Measurements from ENCODE around the gene PIGH. TPM values are rescaled to one million over a fixed set of nuclear protein-coding genes. Genes with fewer than 3 reads are reported as not detected.
"Not testable (repeated sequence)": the region's sequence is repeated elsewhere in the genome, so short reads cannot be mapped to it uniquely, and the experiment has no call there.

The PIGH gene
- polyA plus RNA-seq, 1 donor = 46.9 TPM

DNA sequence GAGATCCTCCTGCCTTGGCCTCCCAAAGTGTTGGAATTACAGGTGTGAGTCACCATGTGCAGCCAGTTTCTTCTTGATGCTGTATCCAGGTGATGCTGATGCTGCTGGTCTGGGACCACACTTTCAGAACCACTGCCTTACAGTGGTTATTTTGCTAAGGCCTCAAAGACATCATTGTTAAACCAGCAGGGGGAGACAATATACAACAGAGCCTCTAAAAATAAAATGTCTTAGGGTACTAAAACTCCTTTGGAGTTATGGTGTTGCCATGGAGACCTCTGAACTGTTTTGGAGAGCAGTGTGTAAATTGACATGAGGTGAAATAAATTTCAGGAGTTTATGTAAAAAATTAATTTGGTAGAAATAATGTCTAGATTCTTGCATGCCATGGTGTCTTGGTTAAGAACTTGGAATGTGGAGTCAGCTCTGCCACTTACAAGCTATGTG is 18.6 kb upstream of the PIGH start:
- DNase-seq = peak; percentile 85

- no peak for DNase-seq
Measured at GRCh38 chr14:67610491-67610890, 10.4 kb upstream of the PIGH start.

DNA sequence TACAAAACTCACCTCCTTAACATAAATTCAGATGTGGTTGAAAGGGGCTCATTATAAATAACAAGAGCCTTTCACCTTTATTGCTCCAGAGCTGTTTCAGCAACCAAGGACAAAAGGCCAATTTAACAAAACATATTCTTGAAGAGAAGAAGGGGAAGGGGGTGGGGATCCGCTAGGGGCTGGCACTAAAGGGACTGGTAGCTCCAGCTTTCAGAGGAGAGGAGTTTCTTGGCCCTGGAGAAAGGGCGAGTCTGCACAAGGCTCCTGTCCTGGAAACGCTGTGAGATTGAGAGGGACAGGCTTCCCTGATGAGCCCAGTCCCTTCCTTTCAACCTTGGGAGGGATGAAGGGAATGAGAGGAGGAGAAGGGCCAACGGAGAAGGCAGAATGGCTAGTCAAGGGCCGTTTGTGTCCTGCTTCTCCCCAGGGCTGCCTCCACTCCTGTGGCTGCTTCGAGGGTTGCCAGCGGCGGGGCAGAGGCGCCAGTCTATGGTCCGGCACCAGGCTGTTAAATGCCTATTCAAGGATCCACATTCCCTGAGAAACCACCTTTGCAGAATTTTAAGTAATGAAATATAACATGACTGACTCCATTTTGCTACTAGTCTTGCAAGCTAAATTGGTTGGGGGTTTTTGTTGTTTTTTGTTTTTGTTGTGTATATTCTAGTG is 9.7 kb upstream of the PIGH start:
- no peak for DNase-seq

DNA sequence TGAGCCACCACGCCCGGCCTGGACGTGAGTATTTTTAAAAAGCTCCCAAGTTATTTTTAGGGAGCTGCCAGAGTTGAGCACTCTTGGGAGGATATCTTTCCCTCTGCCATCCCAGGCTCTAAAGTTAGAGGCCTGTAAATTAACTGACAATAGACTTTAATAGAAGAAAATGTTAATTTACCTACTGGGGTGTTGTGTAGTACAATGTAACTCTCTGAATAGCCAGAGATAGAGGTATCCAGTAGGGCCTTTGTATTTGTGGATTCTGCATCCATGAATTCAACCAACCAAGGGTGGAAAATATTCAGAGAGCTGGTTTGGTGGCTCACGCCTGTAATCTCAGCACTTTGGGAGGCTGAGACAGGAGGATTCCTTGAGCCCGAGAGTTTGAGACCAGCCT is 7.6 kb upstream of the PIGH start:
- DNase-seq = no peak

GRCh38 chr14:67602995-67603545 is 3.0 kb upstream of the PIGH start:
- DNase-seq = no peak

DNA sequence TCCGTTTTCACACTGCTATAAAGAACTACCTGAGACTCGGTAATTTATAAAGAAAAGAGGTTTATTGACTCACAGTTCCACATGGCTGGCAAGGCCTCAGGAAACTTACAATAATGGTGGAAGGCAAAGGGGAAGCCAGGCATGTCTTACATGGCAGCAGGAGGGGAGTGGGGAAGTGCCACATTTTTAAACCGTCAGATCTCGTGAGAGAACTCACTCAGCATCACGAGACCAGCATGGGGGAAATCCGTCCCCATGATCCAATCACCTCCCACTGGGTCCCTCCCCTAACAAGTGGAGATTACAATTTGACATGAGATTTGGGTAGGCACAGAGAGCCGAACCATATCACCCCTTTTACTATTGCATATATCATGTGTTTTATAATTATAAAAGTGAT is 2.0 kb upstream of the PIGH start:
- DNase-seq = no peak

DNA sequence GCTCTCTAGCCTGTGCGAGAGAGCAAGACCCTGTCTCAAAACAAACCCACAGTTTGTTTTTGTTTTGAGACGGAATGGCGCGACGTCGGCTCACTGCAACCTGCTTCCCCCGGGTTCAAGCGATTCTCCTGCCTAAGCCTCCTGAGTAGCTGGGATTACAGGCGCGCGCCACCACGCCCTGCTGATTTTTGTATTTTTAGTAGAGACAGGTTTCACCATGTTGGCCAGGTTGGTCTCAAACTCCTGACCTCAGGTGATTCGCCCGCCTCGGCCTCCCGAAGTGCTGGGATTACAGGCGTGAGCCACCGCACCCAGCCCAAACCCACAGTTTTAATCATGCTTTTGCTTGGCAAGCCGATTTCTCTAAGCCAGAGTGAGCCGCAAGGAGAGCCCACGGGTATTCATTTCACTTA is 500 bp upstream of the PIGH start:
- not testable (repeated sequence) for DNase-seq

DNA sequence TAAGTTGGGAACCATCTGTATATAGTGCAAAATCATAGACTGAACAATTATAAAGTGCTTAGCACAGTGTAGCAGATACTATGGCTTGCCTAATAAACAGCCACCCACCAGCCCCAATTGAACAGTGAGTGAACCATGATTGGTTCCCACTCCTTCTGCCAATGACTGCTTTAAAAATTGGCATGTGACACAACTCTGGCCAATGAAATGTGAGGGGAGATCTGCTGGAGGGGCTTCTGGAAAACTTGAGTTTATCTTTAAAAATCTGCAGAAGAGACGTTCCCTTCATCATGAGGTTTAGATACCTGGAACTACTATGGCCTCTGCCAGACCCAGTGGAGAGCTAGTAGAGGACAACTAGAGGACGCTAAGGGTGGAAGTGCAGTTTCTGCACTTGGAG is 4.7 kb downstream of the PIGH start:
- no peak for DNase-seq

GRCh38 chr14:67593650-67594049 is 6.4 kb downstream of the PIGH start:
- DNase-seq = not testable (repeated sequence)

- DNase-seq = no peak
Measured at GRCh38 chr14:67589204-67589770, 10.8 kb downstream of the PIGH start.

GRCh38 chr14:67586369-67586768 is 13.7 kb downstream of the PIGH start:
- no peak for DNase-seq

GRCh38 chr14:67584978-67585377 is 15.1 kb downstream of the PIGH start:
- DNase-seq = no peak

GRCh38 chr14:67583711-67584644 is 16.1 kb downstream of the PIGH start:
- peak; percentile 45 for DNase-seq

GRCh38 chr14:67582061-67582460 is 18.0 kb downstream of the PIGH start:
- no peak for DNase-seq

DNA sequence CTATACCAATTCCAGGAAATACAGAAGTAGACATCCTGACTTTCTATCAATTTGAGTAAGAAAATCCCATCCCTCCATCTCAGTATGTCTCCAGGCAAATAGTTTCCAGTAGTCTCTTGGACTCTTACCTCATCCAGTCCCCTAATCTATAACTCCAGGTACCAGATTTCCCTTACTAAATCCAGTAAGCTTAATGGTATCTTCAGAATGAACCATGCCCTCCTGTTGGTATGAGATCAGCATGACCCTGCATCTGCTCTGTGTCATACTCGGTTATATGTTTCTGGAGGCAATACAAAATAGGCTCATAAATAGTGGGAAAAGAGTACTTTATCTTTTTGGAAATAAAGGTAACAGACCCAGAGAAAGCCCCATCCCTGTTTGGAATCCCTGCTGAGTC is 18.4 kb downstream of the PIGH start:
- no peak for DNase-seq

GRCh38 chr14:67580336-67581171 is 19.5 kb downstream of the PIGH start:
- DNase-seq = no peak

DNA sequence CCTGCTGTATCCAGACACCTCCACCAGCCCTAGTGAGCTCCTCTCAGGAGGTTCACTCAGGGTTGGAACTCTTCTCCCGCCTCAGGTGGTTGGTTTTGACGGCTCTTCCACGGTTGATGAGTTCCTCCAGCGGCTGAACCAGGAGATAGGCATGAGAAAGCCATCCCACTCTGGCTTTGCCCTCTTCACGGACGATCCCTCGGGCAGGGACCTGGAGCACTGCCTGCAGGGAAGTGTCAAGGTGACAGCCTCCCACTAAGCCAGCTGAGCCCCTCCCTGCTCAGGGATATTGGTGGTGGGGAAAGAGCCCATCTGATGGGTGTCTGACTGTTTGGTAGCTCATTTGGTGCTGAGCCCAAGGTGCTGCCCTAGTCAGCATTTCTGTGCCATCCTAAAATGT is 20.4 kb downstream of the PIGH start:
- DNase-seq = no peak

GRCh38 chr14:67579040-67579439 is 21.0 kb downstream of the PIGH start:
- DNase-seq = no peak

- no peak for DNase-seq
Measured at GRCh38 chr14:67577909-67578749, 21.9 kb downstream of the PIGH start.

- DNase-seq = no peak
Measured at GRCh38 chr14:67577181-67577808, 22.8 kb downstream of the PIGH start.

Measured in left kidney (tissue), 2 donors.